T-helper 1 cell treated with Interleukin-12 subunit alpha and Interleukin-12 subunit beta and Interleukin-4 antibody, amounts not matched to agents 30 μg/mL and 1 μg/mL, for 36 hours (primary cell): ENCODE results near the gene CRIP2.

Experiments used
- H3K27ac Mint-ChIP-seq: one replicate; pipeline ENCODE4 v1.8.0; 2021; ENCODE audit warnings: mild to moderate bottlenecking, mixed read lengths
- H3K27me3 Mint-ChIP-seq: one replicate; pipeline ENCODE4 v1.8.0; 2021; ENCODE audit warnings: low read depth, mixed read lengths
- H3K36me3 Mint-ChIP-seq: one replicate; pipeline ENCODE4 v1.8.0; 2021; ENCODE audit warnings: low read depth, mixed read lengths
- H3K4me1 Mint-ChIP-seq: one replicate; pipeline ENCODE4 v1.8.0; 2021; ENCODE audit warnings: low read depth, mixed read lengths
- H3K4me3 Mint-ChIP-seq: one replicate; pipeline ENCODE4 v1.8.0; 2021; ENCODE audit warnings: mild to moderate bottlenecking, moderate library complexity, mixed read lengths
- H3K9me3 Mint-ChIP-seq: one replicate; pipeline ENCODE4 v1.8.0; 2021; ENCODE audit warnings: mixed read lengths

The CRIP2 gene

DNA sequence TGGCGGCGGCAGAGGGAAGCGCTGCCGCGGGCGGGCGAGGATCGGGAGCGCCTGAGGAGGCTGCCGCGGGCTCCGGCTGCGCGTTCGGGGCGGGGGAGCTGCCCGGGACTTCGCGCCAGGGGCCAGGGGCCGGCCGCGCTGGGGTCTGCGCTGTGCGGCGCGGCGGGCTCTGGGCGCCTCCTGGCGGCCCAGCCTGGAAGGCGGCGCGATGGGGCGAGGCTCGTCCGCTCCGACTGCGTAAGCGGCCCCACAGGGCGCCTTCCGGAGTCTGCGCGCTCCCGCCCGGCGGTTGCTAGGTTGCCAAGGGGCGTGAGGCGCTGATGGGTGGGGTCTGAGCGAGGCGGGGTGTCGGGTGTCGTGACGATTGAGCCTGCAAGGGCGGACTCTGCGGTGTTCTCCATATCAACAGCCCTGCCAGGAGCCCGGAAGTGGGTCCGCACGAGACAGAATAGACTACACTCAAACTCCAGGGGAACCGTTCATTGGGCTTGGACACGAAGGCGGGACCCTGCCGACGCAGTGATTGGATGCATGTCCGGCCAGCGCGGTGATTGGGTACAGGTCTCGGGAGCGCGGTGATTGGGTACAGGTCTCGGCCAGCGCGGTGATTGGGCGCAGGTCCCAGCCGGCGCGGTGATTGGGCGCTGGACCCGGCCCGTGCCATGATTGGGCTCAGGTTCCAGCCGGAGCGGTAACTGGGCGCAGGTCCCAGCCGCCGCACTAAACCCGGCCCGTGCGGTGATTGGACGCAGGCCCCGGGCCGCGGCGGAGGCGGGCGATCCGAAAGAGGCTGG lies 16.1 kb downstream of the CRIP2 start, which contains the start of gene TEDC1:
TSS of gene TEDC1 (plus strand) at position 675 of the 794 bp plus-strand sequence. CDS start 130 bp downstream, outside the sequence.
- peaks cover 9% of the 10 kb centered on the region for H3K4me1 Mint-ChIP-seq
- no peaks in the 10 kb centered on the region for H3K27me3 Mint-ChIP-seq
- H3K36me3 Mint-ChIP-seq, result no peaks in the 10 kb centered on the region
- peak within 1 kb of the TSS; percentile 91 for H3K4me3 Mint-ChIP-seq
- peak within 1 kb of the TSS; percentile 90 for H3K27ac Mint-ChIP-seq
- no peaks in the 10 kb centered on the region for H3K9me3 Mint-ChIP-seq

DNA sequence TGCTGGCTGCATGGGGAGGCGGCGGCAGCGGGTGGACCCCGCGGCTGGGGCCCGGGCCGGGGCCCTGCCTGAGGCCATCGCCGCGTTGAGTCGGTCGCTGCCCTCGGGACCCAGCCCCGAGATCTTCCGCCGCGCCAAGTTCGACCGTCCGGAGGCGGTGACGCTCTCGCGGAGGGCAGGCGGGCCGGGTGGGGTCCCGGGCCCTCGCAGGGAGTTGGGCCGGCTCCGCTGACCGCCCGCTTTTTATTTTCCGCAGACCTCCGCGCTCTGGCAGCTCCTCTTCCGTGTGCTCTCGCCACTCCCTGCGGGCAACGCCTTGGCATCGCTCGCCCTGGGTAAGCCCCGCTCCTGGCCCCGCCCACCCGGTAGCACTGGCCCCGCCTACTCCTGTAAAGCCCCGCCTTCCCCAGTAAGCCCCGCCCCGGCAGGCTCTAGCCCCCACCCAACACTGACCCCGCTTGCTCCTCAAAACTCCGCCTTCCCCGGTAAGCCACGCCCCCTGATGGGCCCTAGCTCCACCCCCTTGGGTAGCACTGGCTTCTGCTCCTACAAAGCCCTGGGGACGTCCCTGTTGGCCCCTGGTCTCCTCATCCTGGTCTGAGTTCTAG lies 16.8 kb downstream of the CRIP2 start:
- Mint-ChIP-seq H3K9me3 (no peaks in the 10 kb centered on the region), H3K4me3 (peak overlapping the region; percentile 91), H3K36me3 (no peaks in the 10 kb centered on the region), H3K27ac (peak overlapping the region; percentile 90), H3K27me3 (no peaks in the 10 kb centered on the region), H3K4me1 (peaks cover 9% of the 10 kb centered on the region)

DNA sequence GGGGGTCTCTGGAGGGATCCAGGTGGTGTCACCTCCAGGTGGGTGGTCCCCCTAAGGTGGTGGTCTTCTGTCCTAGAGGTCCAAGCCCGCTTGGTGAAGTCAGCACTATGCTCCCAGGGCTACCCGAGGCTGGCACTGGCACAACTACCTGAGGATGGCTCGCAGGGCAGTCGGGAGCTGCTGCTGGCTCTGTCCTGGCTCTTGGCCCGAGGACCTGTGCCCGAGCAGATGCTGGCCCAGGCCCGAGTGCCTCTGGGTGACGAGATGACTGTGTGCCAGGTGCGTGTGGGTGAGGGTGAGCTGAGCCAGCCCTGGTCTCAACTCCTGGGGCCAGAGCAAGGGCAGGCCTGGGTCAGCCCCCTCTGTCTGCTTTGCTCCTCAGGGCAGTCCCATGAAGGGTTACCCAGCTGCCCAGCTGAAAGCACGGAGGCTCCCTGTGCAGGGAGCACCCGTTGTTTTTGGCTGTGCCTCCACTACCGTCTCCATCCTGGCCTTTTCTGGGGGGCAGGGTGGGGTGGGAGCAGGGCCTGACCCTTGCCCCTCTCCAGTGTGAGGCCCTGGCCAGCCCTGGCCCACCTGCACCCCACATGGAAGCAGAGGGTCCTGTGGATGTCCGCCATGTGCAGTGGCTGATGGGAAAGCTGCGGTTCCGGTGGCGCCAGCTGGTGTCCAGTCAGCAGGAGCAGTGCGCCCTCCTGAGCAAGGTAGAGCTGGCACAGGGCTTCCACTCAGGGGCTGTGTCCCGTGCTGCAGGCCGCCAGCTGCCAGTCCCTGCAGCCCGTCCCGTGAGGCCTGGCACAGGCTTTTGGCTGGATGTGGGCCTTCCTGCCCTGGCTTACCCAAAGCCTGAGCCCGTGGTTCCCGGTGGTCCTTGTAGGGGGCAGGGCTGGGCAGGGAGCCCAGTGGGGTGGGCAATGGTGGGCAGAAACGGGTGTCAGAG lies 17.7 kb downstream of the CRIP2 start:
- Mint-ChIP-seq H3K27ac (peak overlapping the region; percentile 90), H3K27me3 (no peaks in the 10 kb centered on the region), H3K4me3 (peak overlapping the region; percentile 91), H3K4me1 (peaks cover 9% of the 10 kb centered on the region), H3K9me3 (no peaks in the 10 kb centered on the region), H3K36me3 (no peaks in the 10 kb centered on the region)

- Mint-ChIP-seq H3K27ac (no peak overlapping the region), H3K4me3 (peak overlapping the region; percentile 37), H3K4me1 (peaks cover 9% of the 10 kb centered on the region), H3K9me3 (no peaks in the 10 kb centered on the region), H3K36me3 (no peaks in the 10 kb centered on the region), H3K27me3 (no peaks in the 10 kb centered on the region)
Observed at GRCh38 chr14:105492971-105493871, 18.6 kb downstream of the CRIP2 start.

- no peak overlapping the region for H3K4me3 Mint-ChIP-seq
- no peaks in the 10 kb centered on the region for H3K36me3 Mint-ChIP-seq
- no peaks in the 10 kb centered on the region for H3K27me3 Mint-ChIP-seq
- no peaks in the 10 kb centered on the region for H3K9me3 Mint-ChIP-seq
- no peak overlapping the region for H3K27ac Mint-ChIP-seq
- H3K4me1 Mint-ChIP-seq, result peaks cover 9% of the 10 kb centered on the region
Observed at GRCh38 chr14:105493921-105494605, 19.4 kb downstream of the CRIP2 start.

DNA sequence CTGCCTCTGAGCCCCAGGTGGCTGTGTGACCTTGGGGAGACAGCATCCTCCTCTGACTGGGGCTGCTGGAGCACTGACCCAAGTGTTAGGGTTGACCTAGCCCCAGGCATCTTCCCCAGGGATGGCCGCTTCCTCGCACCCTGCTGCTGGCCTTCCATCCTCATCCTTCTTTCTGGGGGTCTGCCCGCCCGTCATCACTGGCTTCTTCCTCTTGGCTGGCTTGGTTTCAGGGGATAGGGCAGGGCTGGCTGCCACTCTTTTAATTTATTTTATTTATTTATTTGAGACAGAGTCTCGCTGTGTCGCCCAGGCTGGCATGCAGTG lies 19.9 kb downstream of the CRIP2 start:
- H3K36me3 Mint-ChIP-seq, result no peaks in the 10 kb centered on the region
- H3K4me1 Mint-ChIP-seq, result peaks cover 6% of the 10 kb centered on the region
- H3K27me3 Mint-ChIP-seq, result no peaks in the 10 kb centered on the region
- H3K27ac Mint-ChIP-seq, result no peak overlapping the region
- no peak overlapping the region for H3K4me3 Mint-ChIP-seq
- H3K9me3 Mint-ChIP-seq, result no peaks in the 10 kb centered on the region

DNA sequence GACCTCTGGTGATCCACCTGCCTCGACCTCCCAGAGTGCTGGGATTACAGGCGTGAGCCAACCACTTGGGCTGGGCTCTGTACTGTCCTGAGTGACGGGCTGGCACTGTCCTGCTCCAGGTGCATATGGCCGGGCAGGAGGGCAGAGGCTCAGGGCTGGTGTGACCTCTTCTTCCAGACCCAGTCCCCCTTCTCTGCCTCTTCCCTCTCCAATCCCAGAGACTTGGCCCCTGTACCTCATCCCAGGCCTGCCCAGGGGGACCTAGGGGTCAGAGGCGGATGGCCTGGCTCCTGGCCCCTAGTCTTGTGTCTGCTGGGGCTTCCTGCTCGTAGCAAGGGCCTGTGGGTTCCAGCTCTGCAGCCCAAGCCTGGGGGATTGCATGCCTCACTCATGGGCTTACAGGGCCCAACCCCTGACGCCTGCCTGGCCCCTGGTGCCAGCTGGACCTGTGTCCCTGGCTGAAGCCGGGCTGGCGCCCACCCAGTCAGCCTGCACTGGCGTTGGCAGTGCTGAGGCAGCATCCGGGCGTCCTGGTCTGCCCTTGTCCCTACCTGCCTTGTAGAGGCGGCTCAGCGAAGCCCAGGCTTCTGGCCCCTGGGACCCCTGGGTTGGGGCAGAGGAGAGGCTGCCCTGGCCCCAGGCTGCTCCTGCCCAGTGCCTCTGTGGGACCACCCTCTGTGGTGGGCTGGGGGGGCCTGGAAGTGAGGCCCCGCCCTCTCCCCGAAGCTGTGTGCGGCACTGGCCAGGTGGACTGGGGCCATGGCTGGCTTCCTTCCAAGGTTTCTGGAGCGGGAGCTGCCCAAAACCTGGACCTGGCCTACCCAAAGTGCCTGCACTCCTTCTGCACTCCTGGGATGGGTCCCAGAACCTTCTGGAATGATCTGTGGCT lies 20.7 kb downstream of the CRIP2 start:
- Mint-ChIP-seq H3K9me3 (no peaks in the 10 kb centered on the region), H3K4me1 (peaks cover 3% of the 10 kb centered on the region), H3K36me3 (no peaks in the 10 kb centered on the region), H3K4me3 (no peak overlapping the region), H3K27me3 (no peaks in the 10 kb centered on the region), H3K27ac (no peak overlapping the region)

GRCh38 chr14:105495990-105496830 lies 21.6 kb downstream of the CRIP2 start:
- Mint-ChIP-seq H3K9me3 (no peaks in the 10 kb centered on the region), H3K27me3 (no peaks in the 10 kb centered on the region), H3K4me1 (peaks cover 3% of the 10 kb centered on the region), H3K4me3 (no peak overlapping the region), H3K36me3 (no peaks in the 10 kb centered on the region), H3K27ac (no peak overlapping the region)

- Mint-ChIP-seq H3K4me3 (no peak overlapping the region), H3K27ac (no peak overlapping the region), H3K27me3 (no peaks in the 10 kb centered on the region), H3K36me3 (no peaks in the 10 kb centered on the region), H3K4me1 (no peaks in the 10 kb centered on the region), H3K9me3 (no peaks in the 10 kb centered on the region)
Observed at GRCh38 chr14:105496831-105497591, 22.4 kb downstream of the CRIP2 start.

DNA sequence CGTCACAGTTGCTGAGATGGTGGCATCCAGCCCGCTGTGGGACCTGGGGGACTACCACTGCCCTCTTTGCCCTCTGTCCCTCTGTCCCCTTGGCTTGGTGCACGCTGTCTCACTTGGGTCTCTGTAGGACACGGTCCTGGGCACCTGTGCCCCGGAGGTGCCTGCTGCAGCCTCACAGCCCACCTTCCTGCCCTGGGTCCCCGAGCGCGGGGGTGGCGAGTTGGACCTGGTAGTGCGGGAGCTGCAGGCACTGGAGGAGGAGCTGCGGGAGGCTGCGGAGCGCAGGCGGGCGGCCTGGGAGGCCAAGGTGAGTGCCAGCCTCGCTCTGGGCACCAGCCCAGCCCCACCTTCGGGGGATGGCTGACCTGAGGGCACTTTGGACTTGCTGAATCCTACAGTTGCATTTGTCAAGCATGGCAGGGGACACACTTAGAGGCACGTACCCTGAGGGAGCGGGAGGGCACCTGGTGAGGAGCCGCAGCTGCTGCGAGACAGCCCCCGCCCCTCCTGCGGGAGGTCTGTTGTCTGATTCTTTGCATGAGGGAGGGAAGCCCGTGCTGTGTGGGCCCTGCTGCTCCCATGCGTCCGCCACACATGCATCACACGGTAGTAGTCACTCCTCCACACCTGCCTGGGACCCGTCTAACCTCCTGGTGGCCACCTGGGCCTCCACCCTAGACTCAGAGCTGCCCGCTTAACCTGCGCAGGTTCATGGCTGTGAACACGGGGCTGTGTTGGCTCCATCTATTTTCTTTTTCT lies 23.2 kb downstream of the CRIP2 start:
- H3K36me3 Mint-ChIP-seq, result no peaks in the 10 kb centered on the region
- H3K9me3 Mint-ChIP-seq, result no peaks in the 10 kb centered on the region
- H3K4me3 Mint-ChIP-seq, result no peak overlapping the region
- no peaks in the 10 kb centered on the region for H3K27me3 Mint-ChIP-seq
- no peaks in the 10 kb centered on the region for H3K4me1 Mint-ChIP-seq
- no peak overlapping the region for H3K27ac Mint-ChIP-seq
